ENCODE results near the gene GNG7.
"Not testable (repeated sequence)": the region's sequence is repeated elsewhere in the genome, so short reads cannot be mapped to it uniquely, and the experiment has no call there.

The GNG7 gene

GRCh38 chr19:2484178-2484937, 218.1 kb downstream of the GNG7 start:
- no peak for DNase-seq (ENCODE audit: low read depth)

- DNase-seq (ENCODE audit: low read depth), result no peak
Measured at GRCh38 chr19:2483484-2484151, 218.9 kb downstream of the GNG7 start.

- DNase-seq (ENCODE audit: low read depth), result no peak
Measured at GRCh38 chr19:2483084-2483483, 219.4 kb downstream of the GNG7 start.

GRCh38 chr19:2482354-2483038, 220.0 kb downstream of the GNG7 start:
- no peak for DNase-seq (ENCODE audit: low read depth)

GRCh38 chr19:2481466-2481865, 221.0 kb downstream of the GNG7 start:
- DNase-seq (ENCODE audit: low read depth), result no peak

GRCh38 chr19:2479556-2480194, 222.8 kb downstream of the GNG7 start:
- no peak for DNase-seq (ENCODE audit: low read depth)

- DNase-seq (ENCODE audit: low read depth), result peak; percentile 39
Measured at GRCh38 chr19:2478756-2479555, 223.5 kb downstream of the GNG7 start.

GRCh38 chr19:2478278-2478755, 224.2 kb downstream of the GNG7 start:
- no peak for DNase-seq (ENCODE audit: low read depth)

- DNase-seq (ENCODE audit: low read depth), result no peak
Measured at GRCh38 chr19:2477732-2478191, 224.7 kb downstream of the GNG7 start.

- DNase-seq (ENCODE audit: low read depth), result no peak
Measured at GRCh38 chr19:2477141-2477710, 225.3 kb downstream of the GNG7 start.

GRCh38 chr19:2476451-2477140, 225.9 kb downstream of the GNG7 start:
- DNase-seq (ENCODE audit: low read depth), result peak; percentile 47

GRCh38 chr19:2475702-2476450, 226.6 kb downstream of the GNG7 start, which contains the start of gene GADD45B:
Gene GADD45B (plus strand): TSS chr19:2476127. CDS start chr19:2476359, 232 bp downstream.
- peak; percentile 92 for DNase-seq (ENCODE audit: low read depth)

- peak; percentile 28 for DNase-seq (ENCODE audit: low read depth)
Measured at GRCh38 chr19:2475018-2475701, 227.3 kb downstream of the GNG7 start.

- peak; percentile 86 for DNase-seq (ENCODE audit: low read depth)
Measured at GRCh38 chr19:2474232-2475017, 228.1 kb downstream of the GNG7 start.

GRCh38 chr19:2469915-2470200, 232.6 kb downstream of the GNG7 start:
- DNase-seq (ENCODE audit: low read depth), result not testable (repeated sequence)

GRCh38 chr19:2469102-2469914, 233.2 kb downstream of the GNG7 start:
- no peak for DNase-seq (ENCODE audit: low read depth)

GRCh38 chr19:2468596-2468995, 233.9 kb downstream of the GNG7 start:
- DNase-seq (ENCODE audit: low read depth), result no peak

Measured in stimulated activated CD8-positive, alpha-beta memory T cell treated with anti-CD3 and anti-CD28 coated beads, Interleukin-15, amount 100 ng/mL, for 24 hours (primary cell).